Esophagus muscularis mucosa (tissue), 4 donors: ENCODE data around the gene PVR. TPM values are rescaled to one million over a fixed set of nuclear protein-coding genes. Genes with fewer than 3 reads are reported as not detected.

Source experiments
- DNase-seq: peaks from one replicate; pipeline ENCODE4 v3.0.0-alpha.2; 2017; ENCODE audit errors: extremely low spot score
- H3K27ac ChIP-seq, 4 donors: fragments of 200-600 bp; sonication (generic); replicated peaks in 1 of 4; 1 replicate in 3 of 4; 2 replicates in 1 of 4; pipeline ENCODE4 v1.5.1; 2016 to 2019; ENCODE audit warnings: mild to moderate bottlenecking in 1 of 4
- H3K27me3 ChIP-seq, 4 donors: fragments of 200-600 bp; sonication (generic); one replicate each; pipeline versions ENCODE4 v1.5.1 to v1.6.0; 2016 to 2019
- H3K36me3 ChIP-seq, 4 donors: fragments of 200-600 bp; sonication (generic); one replicate each; pipeline ENCODE4 v1.5.1; 2016 to 2019
- H3K4me1 ChIP-seq, 4 donors: fragments of 200-600 bp; sonication (generic); one replicate each; pipeline ENCODE4 v1.5.1; 2016 to 2019
- H3K4me3 ChIP-seq, 4 donors: fragments of 200-600 bp; sonication (generic); 1 replicate in 2 of 4; 2 replicates in 2 of 4; pipeline ENCODE4 v1.5.1; 2016 to 2019; ENCODE audit warnings: mild to moderate bottlenecking in 4 of 4, moderate library complexity in 1 of 4
- H3K9me3 ChIP-seq, 4 donors: fragments of 200-600 bp; sonication (generic); 1 replicate in 3 of 4; 2 replicates in 1 of 4; pipeline ENCODE4 v1.5.1; 2016 to 2019
- EP300 ChIP-seq: sonication (generic); formaldehyde crosslinking; IDR thresholded peaks from one replicate; pipeline ENCODE4 v1.6.1; 2017; ENCODE audit warnings: antibody characterized with exemption
- POLR2A ChIP-seq: fragments of 450-650 bp; IDR thresholded peaks from one replicate; pipeline ENCODE4 v1.6.1; 2017; ENCODE audit warnings: antibody characterized with exemption, moderate library complexity, mild to moderate bottlenecking, low read depth
- POLR2AphosphoS5 ChIP-seq, 2 donors: sonication (generic); formaldehyde crosslinking; IDR thresholded peaks; one replicate each; pipeline ENCODE4 v1.6.1; 2017; ENCODE audit warnings: antibody characterized with exemption in 2 of 2
- WGBS: methylation state at CpG from one replicate; pipeline ENCODE4 v1.1.5; 2018; 5-methylcytosine and 5-hydroxymethylcytosine counted together
- intact Hi-C: fragments of 100-400 bp; cut with DNase I; formaldehyde crosslinking; loops from one replicate; pipeline ENCODE4 v1.15.1; 2023
- total RNA-seq, 4 donors: library from RNA; depleted of rRNA; stranded (reverse); fragments of >200 nt; gene quantifications; one replicate each; pipeline versions ENCODE4 v1.1.0 to v1.2.1, GENCODE V29; 2016
- TF ChIP-seq, protein P1 (sequence below), 3 experiments: fragments of 200-600 bp in 2 of 3; fragments of 450-650 bp in 1 of 3; sonication (generic) in 2 of 3; IDR thresholded peaks; one replicate each; pipeline ENCODE4 v1.5.1; 2017 to 2019; ENCODE audit warnings: antibody characterized with exemption in 3 of 3, mild to moderate bottlenecking in 2 of 3, moderate library complexity in 1 of 3

The PVR gene
- total RNA-seq, 4 donors from 2014 or later, result 20.8 to 58.3 (median 49.0) TPM

DNA sequence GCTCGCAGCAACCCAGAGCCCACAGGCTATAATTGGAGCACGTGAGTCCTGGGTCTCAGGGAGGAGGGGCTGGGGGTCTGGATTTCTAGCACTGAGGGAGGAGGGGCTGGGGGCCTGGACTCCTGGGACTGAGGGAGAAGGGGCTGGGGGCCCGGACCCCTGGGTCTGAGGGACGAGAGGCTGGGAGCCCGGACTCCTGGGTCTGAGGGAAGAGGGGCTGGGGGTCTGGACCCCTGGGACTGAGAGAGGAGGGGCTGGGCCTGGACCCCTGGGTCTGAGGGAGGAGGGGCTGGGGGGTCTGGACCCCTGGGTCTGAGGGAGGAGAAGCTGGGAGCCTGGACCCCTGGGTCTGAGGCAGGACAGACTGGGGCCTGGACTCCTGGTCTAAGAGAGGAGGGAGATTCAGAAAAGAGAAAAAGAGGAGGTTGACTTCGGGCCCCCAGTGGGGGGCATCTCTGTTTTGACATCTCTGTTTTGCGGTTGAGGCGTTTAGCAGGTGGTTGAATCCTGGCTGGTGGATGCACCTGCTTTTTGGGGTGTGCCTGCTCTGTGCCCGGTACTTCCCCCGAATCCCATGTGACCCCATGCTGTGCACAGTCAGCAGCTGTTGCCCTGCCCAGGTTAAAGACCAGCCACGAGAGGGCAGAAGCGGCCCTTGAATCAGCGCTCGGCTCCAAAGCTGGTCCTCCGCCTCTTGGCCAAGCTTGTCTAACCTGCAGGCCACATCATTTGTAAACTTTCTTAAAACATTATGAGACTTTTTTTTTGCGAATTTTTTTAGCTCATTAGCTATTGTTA lies 10.5 kb downstream of the PVR start:
- Histone ChIP-seq H3K27ac (no peak overlapping the region), H3K4me1 (peaks cover 0 to 19% (median 10%) of the 10 kb centered on the region in 4 donors), H3K27me3 (no peaks in the 10 kb centered on the region), H3K9me3 (no peaks in the 10 kb centered on the region), H3K36me3 (peaks cover 56 to 99% (median 90%) of the 10 kb centered on the region in 4 donors), H3K4me3 (no peak overlapping the region)
- intact Hi-C loops, result no loop called here
- no peak for DNase-seq
- no peak for TF ChIP-seq POLR2AphosphoS5 (IDR thresholded peaks at IDR 0.05)
- no peak for TF ChIP-seq EP300
- TF ChIP-seq, protein P1, sequence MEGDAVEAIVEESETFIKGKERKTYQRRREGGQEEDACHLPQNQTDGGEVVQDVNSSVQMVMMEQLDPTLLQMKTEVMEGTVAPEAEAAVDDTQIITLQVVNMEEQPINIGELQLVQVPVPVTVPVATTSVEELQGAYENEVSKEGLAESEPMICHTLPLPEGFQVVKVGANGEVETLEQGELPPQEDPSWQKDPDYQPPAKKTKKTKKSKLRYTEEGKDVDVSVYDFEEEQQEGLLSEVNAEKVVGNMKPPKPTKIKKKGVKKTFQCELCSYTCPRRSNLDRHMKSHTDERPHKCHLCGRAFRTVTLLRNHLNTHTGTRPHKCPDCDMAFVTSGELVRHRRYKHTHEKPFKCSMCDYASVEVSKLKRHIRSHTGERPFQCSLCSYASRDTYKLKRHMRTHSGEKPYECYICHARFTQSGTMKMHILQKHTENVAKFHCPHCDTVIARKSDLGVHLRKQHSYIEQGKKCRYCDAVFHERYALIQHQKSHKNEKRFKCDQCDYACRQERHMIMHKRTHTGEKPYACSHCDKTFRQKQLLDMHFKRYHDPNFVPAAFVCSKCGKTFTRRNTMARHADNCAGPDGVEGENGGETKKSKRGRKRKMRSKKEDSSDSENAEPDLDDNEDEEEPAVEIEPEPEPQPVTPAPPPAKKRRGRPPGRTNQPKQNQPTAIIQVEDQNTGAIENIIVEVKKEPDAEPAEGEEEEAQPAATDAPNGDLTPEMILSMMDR (IDR thresholded peaks at IDR 0.05), result peak; percentile 43 to 60 (median 59)
- WGBS, result 54% methylated on average over 15 of the region's 16 CpGs

DNA sequence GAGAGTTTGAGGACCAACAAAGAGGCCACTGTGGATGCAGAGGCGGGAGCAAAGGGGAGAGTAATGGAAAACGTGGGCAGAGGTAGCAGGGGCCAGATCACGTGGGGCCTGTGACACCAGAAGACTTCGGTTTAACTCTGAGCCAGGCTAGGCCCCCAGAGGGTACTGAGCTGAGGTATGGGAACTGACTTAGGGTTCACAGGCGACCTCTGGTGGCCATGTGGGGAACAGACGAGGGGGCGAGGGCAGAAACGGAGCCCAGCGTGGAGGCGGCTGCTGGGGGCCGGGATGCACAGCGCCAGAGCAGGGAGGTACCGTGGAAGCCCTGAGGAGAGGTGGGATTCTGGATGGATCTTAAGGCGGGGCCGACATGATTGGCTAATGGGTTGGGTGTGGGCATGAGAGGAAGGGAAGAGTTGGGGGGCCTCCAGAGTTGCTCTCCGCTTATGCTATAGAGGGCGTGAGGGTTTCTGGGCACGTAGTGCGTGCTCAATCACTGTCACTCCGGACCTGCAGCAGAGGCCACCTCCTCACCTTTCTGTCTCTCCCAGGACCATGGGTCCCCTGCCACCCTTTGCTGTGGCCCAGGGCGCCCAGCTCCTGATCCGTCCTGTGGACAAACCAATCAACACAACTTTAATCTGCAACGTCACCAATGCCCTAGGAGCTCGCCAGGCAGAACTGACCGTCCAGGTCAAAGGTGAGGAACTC lies 13.7 kb downstream of the PVR start:
- intact Hi-C loops, result loop anchor here (2.0 to 5.0 kb wide), 2 partner anchors 70 to 87 kb away; no protein-coding TSS in a partner anchor
- Histone ChIP-seq H3K27ac (no peak overlapping the region), H3K9me3 (no peaks in the 10 kb centered on the region), H3K27me3 (no peaks in the 10 kb centered on the region), H3K4me1 (peaks cover 0 to 15% (median 9%) of the 10 kb centered on the region in 4 donors), H3K36me3 (peaks cover 49 to 99% (median 91%) of the 10 kb centered on the region in 4 donors), H3K4me3 (no peak overlapping the region)
- TF ChIP-seq EP300 (no peak), POLR2A (no peak)
- TF ChIP-seq, protein P1 (IDR thresholded peaks at IDR 0.05), result peak in 2 of 3 experiments; percentile 83 to 89
- WGBS, result 46% methylated on average over 23 of the region's 25 CpGs
- DNase-seq, result no peak

DNA sequence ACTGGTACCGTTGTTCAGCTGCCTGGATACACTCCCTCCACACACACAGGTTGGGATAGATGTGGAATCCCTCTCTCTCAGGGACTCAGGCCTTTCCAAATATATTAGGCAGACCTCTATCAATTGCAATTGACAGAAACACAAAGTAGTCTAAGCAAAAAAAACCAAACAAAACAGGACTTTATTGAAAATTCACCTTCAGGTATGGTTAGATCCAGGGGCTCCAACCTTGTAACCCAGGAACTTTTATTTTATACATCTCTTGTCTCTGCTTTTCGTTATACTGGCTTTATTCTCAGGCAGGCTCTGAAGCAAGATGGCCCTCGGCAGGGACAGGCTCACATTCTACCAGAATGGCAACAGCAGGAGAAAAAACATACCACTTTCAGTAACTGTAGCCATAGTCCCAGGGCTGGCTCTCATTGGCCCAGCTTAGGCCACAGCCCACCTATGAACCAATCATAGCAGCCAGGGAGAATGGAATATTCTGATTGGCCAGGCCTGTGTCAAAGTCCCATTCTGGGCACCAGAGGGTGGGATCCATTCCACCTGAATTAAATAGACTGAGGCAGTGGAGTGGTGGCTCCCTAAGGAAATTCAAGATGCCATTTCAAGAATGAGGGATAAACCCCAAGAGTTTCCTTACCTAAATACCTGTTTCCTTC lies 14.5 kb downstream of the PVR start:
- TF ChIP-seq POLR2A, result no peak
- TF ChIP-seq POLR2AphosphoS5 (IDR thresholded peaks at IDR 0.05), result no peak
- TF ChIP-seq, protein P1 (IDR thresholded peaks at IDR 0.05), result no peak
- no peak for TF ChIP-seq EP300
- H3K27ac ChIP-seq, result no peak overlapping the region
- intact Hi-C loops, result loop anchor here (5.0 kb wide), 1 partner anchor 71 kb away; no protein-coding TSS in a partner anchor
- H3K27me3 ChIP-seq, result no peaks in the 10 kb centered on the region
- no peak overlapping the region for H3K4me3 ChIP-seq
- H3K36me3 ChIP-seq, result peaks cover 46 to 99% (median 91%) of the 10 kb centered on the region in 4 donors
- WGBS, result 89% methylated on average over 3 of the region's 3 CpGs
- DNase-seq, result no peak
- H3K9me3 ChIP-seq, result no peaks in the 10 kb centered on the region
- H3K4me1 ChIP-seq, result peaks cover 0 to 15% (median 9%) of the 10 kb centered on the region in 4 donors

DNA sequence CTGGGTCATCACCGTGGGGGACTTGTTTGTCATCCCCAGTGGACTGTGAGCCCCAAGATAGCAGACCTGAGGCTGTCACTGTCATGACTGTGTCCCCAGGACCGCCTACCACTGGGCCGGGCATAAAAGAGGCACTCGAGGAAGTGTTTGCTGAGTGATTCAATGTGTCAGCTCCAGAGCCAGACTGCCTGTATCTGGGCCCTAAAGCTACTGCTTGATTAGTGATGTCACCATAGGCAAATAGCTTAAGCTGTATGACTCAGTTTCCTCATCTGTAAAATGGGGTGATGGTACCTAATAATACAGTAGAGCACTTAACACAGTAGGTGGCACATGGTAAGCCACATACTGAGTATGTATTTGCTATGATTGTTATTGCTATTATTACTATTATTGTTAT lies 16.4 kb downstream of the PVR start:
- H3K4me1 ChIP-seq, result peaks cover 0 to 8% (median 6%) of the 10 kb centered on the region in 4 donors
- no peak for TF ChIP-seq EP300
- no peak for TF ChIP-seq POLR2A
- no peak for TF ChIP-seq POLR2AphosphoS5 (IDR thresholded peaks at IDR 0.05)
- TF ChIP-seq, protein P1 (IDR thresholded peaks at IDR 0.05), result no peak
- no peaks in the 10 kb centered on the region for H3K27me3 ChIP-seq
- no peak overlapping the region for H3K27ac ChIP-seq
- intact Hi-C loops, result no loop called here
- no peak overlapping the region for H3K4me3 ChIP-seq
- peaks cover 43 to 86% (median 79%) of the 10 kb centered on the region in 4 donors for H3K36me3 ChIP-seq
- no peak for DNase-seq
- no peaks in the 10 kb centered on the region for H3K9me3 ChIP-seq
- 100% methylated on average over 4 of the region's 4 CpGs for WGBS
